ENCODE results near the gene PTPRD.

DNA sequence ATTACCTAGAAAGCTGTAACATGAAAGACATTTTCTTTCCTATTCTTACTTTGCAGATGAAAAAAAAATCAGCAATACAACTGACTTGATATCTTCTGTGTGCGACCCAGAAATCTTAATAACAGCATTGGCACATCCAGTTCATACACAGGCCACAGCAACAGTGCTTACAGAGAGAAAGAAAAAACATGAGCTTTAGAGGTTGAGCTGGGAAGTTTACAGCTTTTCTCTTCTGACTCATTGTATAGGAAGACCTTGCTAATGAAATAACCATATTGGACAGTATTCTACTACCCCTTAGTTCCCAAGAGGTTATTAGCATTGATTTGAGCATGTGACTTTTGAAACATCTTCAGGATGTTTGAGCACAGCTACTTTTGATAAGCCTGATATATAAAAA lies 1779.8 kb downstream of the PTPRD start:
- TF ChIP-seq, protein P1, sequence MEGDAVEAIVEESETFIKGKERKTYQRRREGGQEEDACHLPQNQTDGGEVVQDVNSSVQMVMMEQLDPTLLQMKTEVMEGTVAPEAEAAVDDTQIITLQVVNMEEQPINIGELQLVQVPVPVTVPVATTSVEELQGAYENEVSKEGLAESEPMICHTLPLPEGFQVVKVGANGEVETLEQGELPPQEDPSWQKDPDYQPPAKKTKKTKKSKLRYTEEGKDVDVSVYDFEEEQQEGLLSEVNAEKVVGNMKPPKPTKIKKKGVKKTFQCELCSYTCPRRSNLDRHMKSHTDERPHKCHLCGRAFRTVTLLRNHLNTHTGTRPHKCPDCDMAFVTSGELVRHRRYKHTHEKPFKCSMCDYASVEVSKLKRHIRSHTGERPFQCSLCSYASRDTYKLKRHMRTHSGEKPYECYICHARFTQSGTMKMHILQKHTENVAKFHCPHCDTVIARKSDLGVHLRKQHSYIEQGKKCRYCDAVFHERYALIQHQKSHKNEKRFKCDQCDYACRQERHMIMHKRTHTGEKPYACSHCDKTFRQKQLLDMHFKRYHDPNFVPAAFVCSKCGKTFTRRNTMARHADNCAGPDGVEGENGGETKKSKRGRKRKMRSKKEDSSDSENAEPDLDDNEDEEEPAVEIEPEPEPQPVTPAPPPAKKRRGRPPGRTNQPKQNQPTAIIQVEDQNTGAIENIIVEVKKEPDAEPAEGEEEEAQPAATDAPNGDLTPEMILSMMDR (IDR thresholded peaks at IDR 0.05): no peak
- TF ChIP-seq POLR2A (IDR thresholded peaks at IDR 0.05): no peak

All from thyroid gland (tissue), 4 donors.